Activated T-helper 1 cell treated with anti-CD3 and anti-CD28 coated beads, Interleukin-2, amount 50 U/mL, for 16 hours (primary cell): ENCODE data around the gene CDK5RAP2.
"Not testable (repeated sequence)": the region's sequence is repeated elsewhere in the genome, so short reads cannot be mapped to it uniquely, and the experiment has no call there.

Experiments
- DNase-seq, 2 donors: peaks; one replicate each; pipeline ENCODE4 v3.0.0-alpha.2; 2020; ENCODE audit warnings: low read depth in 1 of 2, low spot score in 1 of 2

Gene CDK5RAP2

GRCh38 chr9:120515996-120516395 lies 64.0 kb downstream of the CDK5RAP2 start:
- DNase-seq: not testable (repeated sequence)

GRCh38 chr9:120515481-120515880 lies 64.5 kb downstream of the CDK5RAP2 start:
- not testable (repeated sequence) for DNase-seq

- no peak for DNase-seq
Measured at GRCh38 chr9:120514405-120514804, 65.6 kb downstream of the CDK5RAP2 start.

GRCh38 chr9:120513825-120514396 lies 66.1 kb downstream of the CDK5RAP2 start:
- DNase-seq: no peak

GRCh38 chr9:120510816-120511215 lies 69.2 kb downstream of the CDK5RAP2 start:
- DNase-seq: no peak

GRCh38 chr9:120507936-120508510 lies 71.9 kb downstream of the CDK5RAP2 start:
- no peak for DNase-seq

- no peak for DNase-seq
Measured at GRCh38 chr9:120505186-120505585, 74.8 kb downstream of the CDK5RAP2 start.

- DNase-seq: no peak
Measured at GRCh38 chr9:120500733-120501132, 79.2 kb downstream of the CDK5RAP2 start.

- DNase-seq: not testable (repeated sequence)
Measured at GRCh38 chr9:120497865-120498264, 82.1 kb downstream of the CDK5RAP2 start.

- not testable (repeated sequence) for DNase-seq
Measured at GRCh38 chr9:120496438-120496837, 83.5 kb downstream of the CDK5RAP2 start.

GRCh38 chr9:120490888-120491595 lies 88.9 kb downstream of the CDK5RAP2 start:
- DNase-seq: no peak

GRCh38 chr9:120486835-120487234 lies 93.1 kb downstream of the CDK5RAP2 start:
- DNase-seq: no peak

- no peak for DNase-seq
Measured at GRCh38 chr9:120486347-120486746, 93.6 kb downstream of the CDK5RAP2 start.

GRCh38 chr9:120485788-120486187 lies 94.2 kb downstream of the CDK5RAP2 start:
- no peak for DNase-seq

GRCh38 chr9:120484162-120484561 lies 95.8 kb downstream of the CDK5RAP2 start:
- no peak for DNase-seq

GRCh38 chr9:120482424-120483186 lies 97.4 kb downstream of the CDK5RAP2 start:
- no peak for DNase-seq

GRCh38 chr9:120481846-120482245 lies 98.1 kb downstream of the CDK5RAP2 start:
- DNase-seq: no peak

- no peak for DNase-seq
Measured at GRCh38 chr9:120481248-120481647, 98.7 kb downstream of the CDK5RAP2 start.

- no peak for DNase-seq
Measured at GRCh38 chr9:120480707-120481106, 99.3 kb downstream of the CDK5RAP2 start.

GRCh38 chr9:120478208-120478607 lies 101.8 kb downstream of the CDK5RAP2 start:
- DNase-seq: no peak

GRCh38 chr9:120477534-120478001 lies 102.4 kb downstream of the CDK5RAP2 start:
- no peak for DNase-seq

GRCh38 chr9:120475341-120475740 lies 104.6 kb downstream of the CDK5RAP2 start:
- DNase-seq: no peak
